ENCODE measurements around the gene PITPNB.

PITPNB gene

GRCh38 chr22:27804470-27805297 is 114.4 kb downstream of the PITPNB start:
- in situ Hi-C loops (cut with MboI; ENCODE audit: low sequenced_read_pairs), result no loop called here

GRCh38 chr22:27803841-27804415 is 115.1 kb downstream of the PITPNB start:
- in situ Hi-C loops (cut with MboI; ENCODE audit: low sequenced_read_pairs), result no loop called here

GRCh38 chr22:27802346-27803073 is 116.5 kb downstream of the PITPNB start:
- in situ Hi-C loops (cut with MboI; ENCODE audit: low sequenced_read_pairs), result no loop called here

All from HL-60/S4 treated with phorbol 12-myristate 13-acetate at 8.2 ng/mL for 4 days and 3 days (cell line).